Measurements from ENCODE around the gene TBC1D20.
A peak's percentile ranks its signal among the peaks of the same experiment; 100 is the strongest.
"Not testable (repeated sequence)": the region's sequence is repeated elsewhere in the genome, so short reads cannot be mapped to it uniquely, and the experiment has no call there.

Gene TBC1D20

DNA sequence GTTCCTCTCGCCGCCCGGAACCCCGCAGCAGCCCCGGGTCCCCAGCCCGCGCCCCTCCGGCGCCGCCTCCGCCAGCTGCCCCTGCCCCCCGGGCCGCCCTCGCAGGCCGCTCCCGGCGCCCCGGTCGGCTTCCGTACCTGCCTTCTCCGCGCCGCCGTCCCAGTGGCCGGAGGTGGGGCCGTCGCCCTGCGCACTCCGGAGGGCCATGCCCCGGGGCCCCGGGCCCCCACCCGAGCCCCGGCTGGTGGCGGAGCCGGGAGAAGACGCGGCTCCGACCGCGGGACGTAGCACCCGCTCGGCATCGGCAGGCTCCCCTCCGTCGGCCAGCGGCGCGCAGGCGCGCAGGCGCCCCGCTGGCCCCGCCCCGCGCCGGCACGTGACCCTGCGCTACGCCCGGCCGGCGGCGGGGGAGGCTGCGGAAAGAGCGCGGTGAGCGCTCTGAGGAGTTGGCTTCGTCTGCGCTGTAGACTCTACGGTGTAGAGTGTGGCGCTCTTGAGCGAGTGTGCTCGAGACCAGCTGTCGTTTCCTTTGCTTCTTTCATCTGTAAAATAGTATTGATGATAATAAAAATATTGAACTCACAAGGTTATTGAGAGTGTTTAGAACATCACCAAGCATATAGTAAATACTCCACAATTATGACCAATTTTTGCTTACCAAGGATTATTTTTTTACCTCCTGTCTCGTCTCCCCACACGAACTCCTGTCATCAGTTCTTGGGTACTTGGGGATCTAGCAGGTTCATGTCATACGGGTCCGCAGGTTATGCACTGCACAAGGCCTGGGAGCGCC is at the start of gene TBC1D20:
TBC1D20 (minus strand) TSS at position 335 of the 793 bp plus-strand sequence; CDS start at position 207, 128 bp downstream.
- peak; percentile 82 to 85 for DNase-seq

GRCh38 chr20:510328-511057 is 48.2 kb upstream of the TBC1D20 start:
- not testable (repeated sequence) for DNase-seq

- not testable (repeated sequence) for DNase-seq
Observed at GRCh38 chr20:508364-508787, 46.0 kb upstream of the TBC1D20 start.

GRCh38 chr20:507761-508332 is 45.5 kb upstream of the TBC1D20 start:
- no peak for DNase-seq

- DNase-seq = no peak
Observed at GRCh38 chr20:507006-507758, 44.8 kb upstream of the TBC1D20 start.

DNA sequence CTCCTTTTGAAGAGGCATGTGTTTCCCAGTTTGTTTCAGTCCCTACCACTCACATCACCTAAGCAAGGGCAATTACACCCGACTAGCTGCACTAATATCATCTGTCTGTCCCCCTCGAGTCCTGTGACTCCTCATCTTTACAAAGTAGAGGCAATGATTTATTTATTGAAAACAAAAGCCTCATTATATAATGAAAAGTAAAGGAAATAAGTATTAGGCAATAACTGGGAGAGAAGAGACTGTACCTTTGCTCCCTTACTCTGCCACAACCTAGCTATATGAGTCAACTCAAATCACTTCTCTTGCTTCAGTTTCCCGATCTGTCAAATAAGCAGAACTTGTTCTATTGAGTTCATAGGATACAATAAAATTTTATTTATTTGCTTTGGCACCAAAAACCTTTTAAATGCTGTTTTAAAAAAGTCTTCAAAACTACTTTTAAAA is 42.3 kb upstream of the TBC1D20 start:
- no peak for DNase-seq

DNA sequence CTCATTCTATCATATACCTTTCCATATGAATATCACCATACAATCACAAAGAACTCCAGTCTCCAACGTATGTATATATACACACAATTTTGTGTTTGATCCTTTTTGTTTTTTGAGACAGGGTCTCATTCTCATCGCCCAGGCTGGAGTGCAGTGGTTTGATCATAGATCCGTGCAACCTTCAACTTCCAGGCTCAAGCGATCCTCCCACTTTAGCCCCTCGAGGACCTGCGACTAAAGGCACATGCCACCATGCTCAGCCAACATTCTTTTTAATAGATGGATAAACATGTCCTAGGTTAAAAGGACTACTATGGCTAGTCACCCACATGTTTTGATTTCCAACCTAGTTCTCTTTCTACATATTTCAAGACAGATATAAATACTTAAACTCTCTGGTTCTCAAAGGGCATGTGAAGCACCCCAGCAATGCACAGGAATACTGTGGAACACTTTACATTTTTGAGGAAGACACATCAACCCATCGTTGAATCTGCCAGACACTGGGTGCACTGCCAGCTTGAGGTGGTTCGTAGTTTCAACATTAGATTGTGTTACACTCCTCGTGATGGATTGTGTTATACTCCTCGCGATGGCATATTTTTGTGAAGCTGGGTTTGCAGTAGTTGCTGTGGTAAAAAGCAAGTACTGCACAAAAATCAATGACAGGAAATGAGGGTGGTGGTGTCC is 40.9 kb upstream of the TBC1D20 start:
- DNase-seq = no peak

- DNase-seq = no peak
Observed at GRCh38 chr20:497979-498378, 35.6 kb upstream of the TBC1D20 start.

DNA sequence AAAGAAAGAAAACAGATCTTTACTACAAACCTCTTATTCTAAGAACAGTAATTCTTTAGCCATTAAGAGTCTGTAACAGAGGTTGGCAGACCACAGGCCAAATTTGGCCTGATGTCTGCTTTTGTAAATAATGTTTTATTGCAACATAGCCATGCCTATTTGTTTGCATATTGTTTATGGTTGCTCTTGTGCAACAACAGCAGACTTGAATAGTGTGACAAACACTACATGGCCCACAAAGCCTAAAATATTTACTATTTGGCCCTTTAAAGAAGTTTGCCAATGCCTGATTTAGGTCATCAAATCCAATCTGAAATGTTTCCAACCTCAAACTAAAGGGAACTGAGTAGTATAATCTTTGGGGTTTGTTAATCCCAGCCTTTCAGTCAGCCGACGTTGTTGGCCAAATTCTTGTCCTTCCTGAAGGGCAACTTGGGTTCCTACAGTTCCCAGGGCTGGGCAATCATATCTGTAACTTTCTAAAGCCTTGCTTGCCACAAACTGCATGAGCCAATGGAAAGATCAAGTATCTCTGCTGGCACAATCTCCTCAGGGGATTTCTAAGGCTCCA is 33.9 kb upstream of the TBC1D20 start:
- no peak for DNase-seq

DNA sequence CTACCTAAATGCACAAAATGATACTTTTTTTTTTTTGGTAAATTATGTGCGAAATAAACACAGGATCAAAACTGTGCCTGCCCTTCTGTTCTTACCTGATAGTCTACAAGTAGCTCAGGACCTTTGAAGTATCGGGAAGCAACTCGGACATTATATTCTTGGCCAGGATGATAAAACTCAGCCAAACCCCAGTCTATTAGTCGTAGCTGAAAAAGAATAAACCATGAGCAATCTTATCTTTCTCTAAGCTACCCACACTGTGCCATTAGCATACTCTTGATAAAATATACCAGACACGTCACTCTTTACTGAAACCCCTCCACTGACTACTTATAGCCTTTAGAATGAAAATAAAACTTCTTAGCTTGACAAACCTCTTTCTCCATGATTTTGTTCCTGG is 29.8 kb upstream of the TBC1D20 start:
- DNase-seq = no peak

DNA sequence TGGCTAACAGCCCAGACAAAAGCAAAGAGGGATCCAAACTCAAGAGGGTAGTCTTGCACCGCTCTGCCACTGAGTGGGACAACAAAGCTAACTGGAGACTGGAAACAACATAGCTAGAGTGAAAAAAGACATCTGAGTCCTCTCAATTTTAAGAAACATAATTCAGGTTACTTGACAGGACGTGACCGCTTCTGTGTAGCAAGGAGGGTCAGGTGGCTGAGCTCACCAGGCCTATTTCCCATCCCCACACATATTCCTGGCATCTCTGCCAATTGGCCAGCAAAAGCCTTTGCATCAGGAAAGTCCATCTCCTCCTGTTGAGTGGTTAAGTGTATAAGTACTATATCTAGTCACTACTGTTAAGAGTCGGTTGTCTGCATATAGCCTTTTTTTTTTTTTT is 25.3 kb upstream of the TBC1D20 start:
- DNase-seq = no peak

DNA sequence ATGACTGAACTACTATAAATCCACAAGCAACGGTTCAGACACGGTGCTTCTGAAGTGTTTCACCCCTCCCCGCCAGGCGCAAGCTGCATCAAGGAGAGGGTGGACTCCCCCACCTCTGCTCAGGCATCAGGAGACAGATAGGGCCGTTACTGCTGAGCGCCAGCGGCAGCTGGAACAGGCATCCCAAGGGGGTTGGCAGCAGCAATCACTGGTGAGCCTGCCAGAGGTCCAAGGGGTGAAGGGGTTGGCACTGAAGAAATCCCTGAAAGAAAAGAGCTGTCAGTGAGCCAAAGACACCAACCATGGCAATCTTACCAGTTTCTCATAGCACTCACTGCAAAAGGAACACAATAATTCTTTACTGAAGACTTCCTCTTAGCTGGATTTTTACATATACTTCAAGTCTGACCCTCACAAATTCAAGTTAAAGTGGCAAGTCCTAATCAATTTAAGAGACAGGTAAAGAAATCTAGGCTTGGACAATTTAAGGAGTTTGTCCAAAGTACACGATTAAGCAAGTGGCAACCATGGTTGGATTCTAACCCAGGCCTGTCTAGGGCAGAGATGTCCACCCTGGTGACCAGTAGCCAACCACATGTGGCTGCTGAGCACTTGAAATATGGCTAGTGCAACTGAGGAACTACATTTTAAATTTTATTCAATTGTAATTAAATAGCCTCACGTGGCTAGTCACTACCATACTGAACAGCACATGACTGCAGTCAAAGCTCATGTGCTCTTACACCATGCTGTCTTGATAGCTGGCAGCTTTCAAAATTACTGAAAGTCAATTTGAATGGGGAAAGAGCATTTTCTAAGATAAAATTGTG is 21.7 kb upstream of the TBC1D20 start:
- no peak for DNase-seq

DNA sequence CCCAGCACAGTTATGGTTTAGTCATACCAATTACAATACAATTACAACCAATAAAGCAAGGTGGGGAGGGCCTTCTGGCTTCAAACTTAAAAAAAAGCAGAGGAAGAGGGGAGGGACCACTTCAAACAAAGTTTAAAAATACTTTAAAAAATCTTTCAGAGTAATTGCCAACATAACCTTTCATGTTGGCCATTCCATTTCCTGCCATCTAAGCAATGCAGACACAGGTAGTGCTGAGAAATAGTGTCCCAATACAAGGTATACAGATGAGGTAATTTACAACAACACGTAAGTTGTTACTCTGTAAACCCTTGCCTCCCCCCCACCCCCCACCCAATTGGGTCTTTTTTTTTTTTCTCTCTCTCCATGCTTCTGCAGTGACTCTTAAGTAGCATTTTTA is 18.8 kb upstream of the TBC1D20 start:
- no peak for DNase-seq

- no peak for DNase-seq
Observed at GRCh38 chr20:480044-480443, 17.7 kb upstream of the TBC1D20 start.

DNA sequence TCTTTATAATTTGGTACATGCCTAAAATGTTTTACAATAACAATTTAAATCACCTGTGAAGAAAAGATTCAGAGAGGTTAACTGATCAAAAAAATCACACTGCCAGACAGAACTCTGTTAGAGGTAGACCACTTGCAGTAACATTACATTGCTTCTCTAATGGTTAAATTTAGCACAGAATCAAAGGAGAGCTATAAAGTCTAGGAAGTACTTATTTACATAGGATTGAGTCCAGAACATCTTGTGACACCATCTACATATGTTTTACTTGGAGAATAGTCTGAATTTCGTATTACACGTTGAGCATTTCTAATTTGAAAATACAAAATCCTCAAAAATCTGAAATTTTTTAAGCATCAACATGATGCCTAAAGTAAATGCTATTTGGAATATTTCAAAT is 17.2 kb upstream of the TBC1D20 start:
- no peak for DNase-seq

DNA sequence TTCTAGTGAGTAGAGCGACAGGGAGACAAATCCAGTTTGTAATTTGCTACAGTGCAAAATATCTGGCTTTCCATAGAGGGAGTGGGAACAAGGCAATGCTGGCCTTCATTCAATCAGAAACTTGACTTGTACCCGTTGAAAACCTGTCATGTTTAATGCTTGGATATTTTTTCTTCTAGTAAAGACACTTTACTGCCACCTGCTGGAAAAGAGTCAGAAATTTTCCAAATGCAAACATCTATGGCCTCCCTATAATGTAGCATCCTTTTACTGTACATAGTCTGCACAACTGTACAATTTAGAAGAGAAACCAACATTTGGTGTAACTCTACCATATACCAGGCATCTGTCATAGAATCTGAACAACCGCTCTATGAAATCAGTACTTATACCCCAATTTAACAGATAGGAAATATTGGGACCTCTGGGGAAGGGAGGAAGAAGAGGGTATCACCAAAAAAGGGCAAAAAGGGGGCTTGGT is 16.7 kb upstream of the TBC1D20 start:
- peak; percentile 24 to 52 for DNase-seq

GRCh38 chr20:478010-478948 is 15.9 kb upstream of the TBC1D20 start:
- no peak for DNase-seq

GRCh38 chr20:476561-477249 is 14.4 kb upstream of the TBC1D20 start:
- not testable (repeated sequence) for DNase-seq
